H9 (cell line): ENCODE measurements around the gene TFDP1. TPM values are rescaled to one million over a fixed set of nuclear protein-coding genes. Genes with fewer than 3 reads are reported as not detected.

Experiments
- DNase-seq: peaks from one replicate; pipeline ENCODE4 v3.0.0-alpha.2; 2017
- H2AFZ ChIP-seq: one replicate; pipeline ENCODE4 v1.6.1; 2013; ENCODE audit warnings: mild to moderate bottlenecking, low read length, control low read depth, moderate library complexity
- H2AK5ac ChIP-seq: 2 replicates; pipeline ENCODE4 v1.6.1; 2013; ENCODE audit warnings: low read length, control low read depth, mixed read lengths; ENCODE audit not compliant: insufficient read length
- H2BK120ac ChIP-seq: one replicate; pipeline ENCODE4 v1.6.1; 2013; ENCODE audit warnings: low read depth, mild to moderate bottlenecking, low read length, control low read depth, inconsistent platforms; ENCODE audit not compliant: poor library complexity, severe bottlenecking
- H2BK12ac ChIP-seq: 2 replicates; pipeline ENCODE4 v1.6.1; 2013; ENCODE audit warnings: low read length, control low read depth, mixed read lengths, low read depth; ENCODE audit not compliant: insufficient read length
- H2BK15ac ChIP-seq: 2 replicates; pipeline ENCODE4 v1.6.1; 2013; ENCODE audit warnings: low read depth, low read length, control low read depth
- H2BK20ac ChIP-seq: one replicate; pipeline ENCODE4 v1.6.1; 2013; ENCODE audit warnings: low read depth, mild to moderate bottlenecking, low read length, control low read depth, inconsistent platforms; ENCODE audit not compliant: poor library complexity, severe bottlenecking
- H2BK5ac ChIP-seq: 2 replicates; pipeline ENCODE4 v1.6.1; 2013; ENCODE audit warnings: low read length, control low read depth, mixed read lengths; ENCODE audit not compliant: insufficient read length
- H3K14ac ChIP-seq: 2 replicates; pipeline ENCODE4 v1.6.1; 2013; ENCODE audit warnings: low read length, control low read depth; ENCODE audit not compliant: insufficient read depth
- H3K18ac ChIP-seq: 2 replicates; pipeline ENCODE4 v1.6.1; 2013; ENCODE audit warnings: low read depth, mild to moderate bottlenecking, mixed read lengths, low read length, control low read depth; ENCODE audit not compliant: insufficient read length
- H3K23ac ChIP-seq: 2 replicates; pipeline ENCODE4 v1.6.1; 2013; ENCODE audit warnings: low read length, control low read depth, mixed read lengths, low read depth; ENCODE audit not compliant: insufficient read length
- H3K23me2 ChIP-seq: 2 replicates; pipeline ENCODE4 v1.6.1; 2013; ENCODE audit warnings: low read depth, mild to moderate bottlenecking, mixed read lengths, low read length, control low read depth; ENCODE audit not compliant: insufficient read length, poor library complexity, severe bottlenecking
- H3K27ac ChIP-seq: 2 replicates; pipeline ENCODE4 v1.5.1; 2013; ENCODE audit warnings: low read length, control low read depth, mixed read lengths, low read depth; ENCODE audit not compliant: insufficient read length
- H3K27me3 ChIP-seq: 2 replicates; pipeline ENCODE4 v1.6.1; 2013; ENCODE audit warnings: low read length, control low read depth, inconsistent platforms; ENCODE audit not compliant: insufficient read depth
- H3K4ac ChIP-seq: 2 replicates; pipeline ENCODE4 v1.6.1; 2013; ENCODE audit warnings: low read depth, mild to moderate bottlenecking, control low read depth, inconsistent platforms, low read length, moderate library complexity
- H3K4me1 ChIP-seq: 2 replicates; pipeline ENCODE4 v1.6.1; 2013; ENCODE audit warnings: low read length, control low read depth, inconsistent platforms; ENCODE audit not compliant: insufficient read depth
- H3K4me2 ChIP-seq: 2 replicates; pipeline ENCODE4 v1.6.1; 2013; ENCODE audit warnings: low read length, control low read depth, mixed read lengths; ENCODE audit not compliant: insufficient read length, insufficient read depth
- H3K56ac ChIP-seq: 2 replicates; pipeline ENCODE4 v1.6.1; 2013; ENCODE audit warnings: low read depth, mild to moderate bottlenecking, mixed read lengths, low read length, control low read depth; ENCODE audit not compliant: insufficient read length
- H3K79me1 ChIP-seq: 2 replicates; pipeline ENCODE4 v1.6.1; 2013; ENCODE audit warnings: low read depth, mild to moderate bottlenecking, moderate library complexity, low read length, control low read depth, inconsistent platforms; ENCODE audit not compliant: insufficient read depth, poor library complexity, severe bottlenecking
- H3K79me2 ChIP-seq: 2 replicates; pipeline ENCODE4 v1.6.1; 2013; ENCODE audit warnings: low read length, control low read depth, inconsistent platforms; ENCODE audit not compliant: insufficient read depth
- H3K9ac ChIP-seq: 2 replicates; pipeline ENCODE4 v1.6.1; 2013; ENCODE audit warnings: low read length, control low read depth, mixed read lengths; ENCODE audit not compliant: insufficient read length; ENCODE audit errors: extremely low read depth
- H3K9me3 ChIP-seq: one replicate; pipeline ENCODE4 v1.6.1; 2013; ENCODE audit warnings: low read depth, low read length, inconsistent platforms; ENCODE audit not compliant: control insufficient read depth
- H3T11ph ChIP-seq: one replicate; pipeline ENCODE4 v1.6.1; 2013; ENCODE audit warnings: mild to moderate bottlenecking, low read length, control low read depth, inconsistent platforms
- H4K20me1 ChIP-seq: one replicate; pipeline ENCODE4 v1.6.1; 2013; ENCODE audit not compliant: control insufficient read depth, insufficient read length, insufficient read depth
- H4K5ac ChIP-seq: 2 replicates; pipeline ENCODE4 v1.6.1; 2013; ENCODE audit warnings: low read depth, mild to moderate bottlenecking, mixed read lengths, low read length, control low read depth; ENCODE audit not compliant: insufficient read length
- H4K8ac ChIP-seq: replicated peaks from 2 replicates; pipeline ENCODE4 v1.6.1; 2013; ENCODE audit warnings: low read length, control low read depth, mixed read lengths, low read depth; ENCODE audit not compliant: insufficient read length
- H4K91ac ChIP-seq: 2 replicates; pipeline ENCODE4 v1.6.1; 2013; ENCODE audit warnings: low read depth, mild to moderate bottlenecking, moderate library complexity, mixed read lengths, low read length, control low read depth; ENCODE audit not compliant: insufficient read length
- H3K27ac Mint-ChIP-seq, 3 experiments: 2 replicates in 2 of 3; 3 replicates in 1 of 3; pipeline ENCODE4 v1.8.0; 2020 to 2021; ENCODE audit warnings: mixed read lengths in 3 of 3, mild to moderate bottlenecking in 1 of 3, moderate library complexity in 1 of 3
- H3K27me3 Mint-ChIP-seq: 2 replicates; pipeline ENCODE4 v1.8.0; 2021; ENCODE audit warnings: low read depth, mild to moderate bottlenecking, moderate library complexity, mixed read lengths
- H3K36me3 Mint-ChIP-seq, 3 experiments: 2 replicates in 2 of 3; 3 replicates in 1 of 3; pipeline ENCODE4 v1.8.0; 2020 to 2021; ENCODE audit warnings: low read depth in 3 of 3, mixed read lengths in 3 of 3; ENCODE audit not compliant: insufficient read depth in 1 of 3
- H3K4me1 Mint-ChIP-seq, 2 experiments: 2 replicates each; pipeline ENCODE4 v1.8.0; 2020; ENCODE audit warnings: mixed read lengths in 2 of 2
- H3K4me3 Mint-ChIP-seq, 2 experiments: 2 replicates in 1 of 2; 3 replicates in 1 of 2; pipeline ENCODE4 v1.8.0; 2020 to 2021; ENCODE audit warnings: mild to moderate bottlenecking in 2 of 2, mixed read lengths in 2 of 2, moderate library complexity in 1 of 2
- H3K9me3 Mint-ChIP-seq, 2 experiments: 2 replicates in 1 of 2; 3 replicates in 1 of 2; pipeline ENCODE4 v1.8.0; 2020; ENCODE audit warnings: mild to moderate bottlenecking in 2 of 2, mixed read lengths in 2 of 2, moderate library complexity in 1 of 2
- CTCF ChIP-seq: fragments of 200-600 bp; sonication (generic); conservative IDR thresholded peaks from 3 replicates; pipeline ENCODE4 v1.8.0; 2021; ENCODE audit warnings: antibody characterized with exemption, mild to moderate bottlenecking
- WGBS: extraction: QIAGEN DNeasy Blood & Tissue Kit; methylation state at CpG from one replicate; pipeline ENCODE4 v1.1.7; 2013; ENCODE audit warnings: missing lambda C conversion rate, low lambda C conversion rate, mixed read lengths; ENCODE audit not compliant: insufficient read length; ENCODE audit errors: extremely low coverage; 5-methylcytosine and 5-hydroxymethylcytosine counted together
- total RNA-seq: library from RNA; stranded (reverse); gene quantifications from 2 replicates; pipeline ENCODE4 v1.2.1, GENCODE V29; 2021

TFDP1 gene
- total RNA-seq, 1 experiment from 2014 or later: 111 TPM

DNA sequence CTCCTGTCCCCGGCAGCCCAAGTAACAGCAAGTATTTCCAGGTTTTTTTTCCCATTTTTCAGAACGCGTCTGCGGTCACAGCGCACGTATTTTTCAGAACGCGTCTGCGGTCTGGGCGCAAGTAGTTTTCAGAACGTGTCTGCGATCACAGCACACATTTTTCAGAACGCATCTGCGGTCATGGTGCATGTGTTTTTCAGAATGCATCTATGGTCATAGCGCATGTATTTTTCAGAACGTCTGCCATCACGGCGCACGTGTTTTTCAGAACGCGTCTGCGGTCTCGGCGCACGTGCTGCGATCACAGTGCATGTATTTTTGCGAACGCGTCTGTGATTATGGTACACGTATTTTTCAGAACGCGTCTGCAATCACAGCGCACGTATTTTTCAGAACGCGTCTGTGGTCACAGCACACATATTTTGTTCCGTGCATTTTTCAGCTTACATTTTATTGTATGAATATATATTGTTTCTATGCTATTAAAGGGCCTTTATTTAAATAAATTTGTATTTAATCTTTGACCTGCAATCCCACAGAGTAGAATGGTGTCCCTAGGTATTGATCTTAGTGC lies 53.7 kb downstream of the TFDP1 start:
- Histone ChIP-seq H3K18ac (no peak overlapping the region), H3K4me2 (no peak overlapping the region), H2BK20ac (no peak overlapping the region), H4K20me1 (no peaks in the 10 kb centered on the region), H3K9ac (no peak overlapping the region), H3K27me3 (no peaks in the 10 kb centered on the region), H3K23me2 (no peaks in the 10 kb centered on the region), H3K23ac (no peak overlapping the region), H2BK120ac (no peak overlapping the region), H2AFZ (no peak overlapping the region), H2AK5ac (no peak overlapping the region), H4K5ac (no peak overlapping the region), H3T11ph (no peak overlapping the region), H4K8ac (no peak overlapping the region), H3K14ac (no peak overlapping the region), H3K79me1 (no peaks in the 10 kb centered on the region), H3K9me3 (peaks cover 10% of the 10 kb centered on the region), H2BK12ac (no peak overlapping the region), H3K56ac (no peak overlapping the region), H4K91ac (no peak overlapping the region), H3K27ac (no peak overlapping the region), H3K4me1 (no peaks in the 10 kb centered on the region), H2BK15ac (no peak overlapping the region), H3K79me2 (no peaks in the 10 kb centered on the region), H2BK5ac (no peak overlapping the region), H3K4ac (no peak overlapping the region)
- no peak for TF ChIP-seq CTCF
- H3K4me3 Mint-ChIP-seq: no peak overlapping the region
- no peaks in the 10 kb centered on the region; the same call in 1 of the 2 replicates for H3K27me3 Mint-ChIP-seq
- H3K9me3 Mint-ChIP-seq: peaks cover 0 to 34% of the 10 kb centered on the region in 2 experiments; a peak in 3 of 5 replicates
- no peaks in the 10 kb centered on the region for H3K4me1 Mint-ChIP-seq
- H3K27ac Mint-ChIP-seq: peak overlapping the region in 1 of 3 experiments; percentile 77; a peak in 1 of 7 replicates
- DNase-seq: no peak
- H3K36me3 Mint-ChIP-seq: peaks cover 69 to 92% (median 91%) of the 10 kb centered on the region in 3 experiments; a peak in 6 of 7 replicates
- no CpG with 5 or more reads among the region's 37 CpGs for WGBS
